ENCODE results near the gene ZNF320.
"Not testable (repeated sequence)": the region's sequence is repeated elsewhere in the genome, so short reads cannot be mapped to it uniquely, and the experiment has no call there.

The ZNF320 gene

GRCh38 chr19:52889931-52890330 is 7.5 kb downstream of the ZNF320 start:
- FAIRE-seq (no peak), DNase-seq (ENCODE audit: insufficient read length, low spot score) (no peak)
- no peak for TF ChIP-seq POLR2AphosphoS5 (IDR thresholded peaks at IDR 0.05; ENCODE audit: low read depth, low read length)
- no peak for TF ChIP-seq POU2F2 (IDR thresholded peaks at IDR 0.05; ENCODE audit: low read depth, low read length)
- TF ChIP-seq PAX5 (IDR thresholded peaks at IDR 0.05; ENCODE audit: insufficient read depth, low read length, severe bottlenecking): no peak
- no peak for TF ChIP-seq TAF1 (IDR thresholded peaks at IDR 0.05; ENCODE audit: low read depth, low read length)
- no peak for TF ChIP-seq POLR2A (IDR thresholded peaks at IDR 0.05; ENCODE audit: low read depth, low read length)
- TF ChIP-seq SPI1 (IDR thresholded peaks at IDR 0.05; ENCODE audit: low read depth, low read length): no peak

GRCh38 chr19:52889076-52889475 is 8.4 kb downstream of the ZNF320 start:
- no peak for TF ChIP-seq POU2F2 (IDR thresholded peaks at IDR 0.05; ENCODE audit: low read depth, low read length)
- TF ChIP-seq SPI1 (IDR thresholded peaks at IDR 0.05; ENCODE audit: low read depth, low read length): no peak
- no peak for TF ChIP-seq PAX5 (IDR thresholded peaks at IDR 0.05; ENCODE audit: insufficient read depth, low read length, severe bottlenecking)
- TF ChIP-seq TAF1 (IDR thresholded peaks at IDR 0.05; ENCODE audit: low read depth, low read length): no peak
- TF ChIP-seq POLR2AphosphoS5 (IDR thresholded peaks at IDR 0.05; ENCODE audit: low read depth, low read length): no peak
- no peak for TF ChIP-seq POLR2A (IDR thresholded peaks at IDR 0.05; ENCODE audit: low read depth, low read length)
- DNase-seq (ENCODE audit: insufficient read length, low spot score): no peak
- FAIRE-seq: no peak

GRCh38 chr19:52880895-52881389 is 16.5 kb downstream of the ZNF320 start:
- DNase-seq (ENCODE audit: insufficient read length, low spot score): no peak
- no peak for FAIRE-seq
- TF ChIP-seq POLR2A (IDR thresholded peaks at IDR 0.05; ENCODE audit: low read depth, low read length): no peak
- TF ChIP-seq POU2F2 (IDR thresholded peaks at IDR 0.05; ENCODE audit: low read depth, low read length): no peak
- no peak for TF ChIP-seq PAX5 (IDR thresholded peaks at IDR 0.05; ENCODE audit: insufficient read depth, low read length, severe bottlenecking)
- TF ChIP-seq TAF1 (IDR thresholded peaks at IDR 0.05; ENCODE audit: low read depth, low read length): no peak
- TF ChIP-seq SPI1 (IDR thresholded peaks at IDR 0.05; ENCODE audit: low read depth, low read length): no peak

- FAIRE-seq; DNase-seq (ENCODE audit: insufficient read length, low spot score): not testable (repeated sequence)
Observed at GRCh38 chr19:52872996-52873395, 24.4 kb downstream of the ZNF320 start.

GRCh38 chr19:52871466-52871865 is 26.0 kb downstream of the ZNF320 start:
- no peak for TF ChIP-seq TAF1 (IDR thresholded peaks at IDR 0.05; ENCODE audit: low read depth, low read length)
- no peak for TF ChIP-seq PAX5 (IDR thresholded peaks at IDR 0.05; ENCODE audit: insufficient read depth, low read length, severe bottlenecking)
- no peak for TF ChIP-seq POLR2A (IDR thresholded peaks at IDR 0.05; ENCODE audit: low read depth, low read length)
- FAIRE-seq (no peak), DNase-seq (ENCODE audit: insufficient read length, low spot score) (no peak)

GRCh38 chr19:52868031-52868430 is 29.4 kb downstream of the ZNF320 start:
- FAIRE-seq: not testable (repeated sequence)

GRCh38 chr19:52857378-52858191 is 39.9 kb downstream of the ZNF320 start, which contains the start of gene ZNF468:
Gene ZNF468 (minus strand): TSS chr19:52857619. CDS start chr19:52854272, 3,347 bp downstream.
- TF ChIP-seq POLR2A (IDR thresholded peaks at IDR 0.05; ENCODE audit: low read depth, low read length): peak; percentile 84
- peak; percentile 54; the same call in 1 of the 2 replicates for TF ChIP-seq TAF1 (IDR thresholded peaks at IDR 0.05; ENCODE audit: low read depth, low read length)
- TF ChIP-seq POLR2AphosphoS5 (IDR thresholded peaks at IDR 0.05; ENCODE audit: low read depth, low read length): peak; percentile 81
- DNase-seq (ENCODE audit: insufficient read length, low spot score): peak; percentile 46
- peak; percentile 100 for FAIRE-seq

More at GRCh38 chr19:52868031-52868430, 29.4 kb downstream of the ZNF320 start:
- not testable (repeated sequence) for DNase-seq (ENCODE audit: insufficient read length, low spot score)

GRCh38 chr19:52856540-52857377 is 40.7 kb downstream of the ZNF320 start:
- not testable (repeated sequence) for FAIRE-seq; DNase-seq (ENCODE audit: insufficient read length, low spot score)
